CD4-positive, alpha-beta T cell treated with Interleukin-17A for 4 hours (primary cell): Measurements from ENCODE around the gene HOXD13.

Source experiments
- DNase-seq: peaks from one replicate; pipeline ENCODE4 v3.0.0-alpha.2; 2020; ENCODE audit warnings: mixed read lengths

The HOXD13 gene

GRCh38 chr2:176121190-176122051 is 28.9 kb downstream of the HOXD13 start:
- DNase-seq: no peak

GRCh38 chr2:176122052-176122682 is 29.6 kb downstream of the HOXD13 start:
- DNase-seq: no peak

- DNase-seq: no peak
Measured at GRCh38 chr2:176122683-176123410, 30.3 kb downstream of the HOXD13 start, which contains the start of gene HOXD9. HOXD9 (plus strand) TSS chr2:176122719; CDS start chr2:176122769, 50 bp downstream.

- DNase-seq: no peak
Measured at GRCh38 chr2:176123411-176124109, 31.0 kb downstream of the HOXD13 start.

- DNase-seq: no peak
Measured at GRCh38 chr2:176124110-176124946, 31.8 kb downstream of the HOXD13 start.

- DNase-seq: no peak
Measured at GRCh38 chr2:176124947-176125771, 32.6 kb downstream of the HOXD13 start.

GRCh38 chr2:176125772-176126054 is 33.2 kb downstream of the HOXD13 start:
- no peak for DNase-seq

- peak; percentile 81 for DNase-seq
Measured at GRCh38 chr2:176126929-176127773, 34.6 kb downstream of the HOXD13 start.

GRCh38 chr2:176127774-176128072 is 35.2 kb downstream of the HOXD13 start:
- no peak for DNase-seq

GRCh38 chr2:176128172-176128981 is 35.9 kb downstream of the HOXD13 start:
- DNase-seq: no peak

- no peak for DNase-seq
Measured at GRCh38 chr2:176128982-176129796, 36.7 kb downstream of the HOXD13 start, which contains the start of gene HOXD8. HOXD8 (plus strand) TSS chr2:176129705; CDS start chr2:176130367, 662 bp downstream.

- no peak for DNase-seq
Measured at GRCh38 chr2:176129813-176130146, 37.3 kb downstream of the HOXD13 start.

GRCh38 chr2:176130147-176130956 is 37.8 kb downstream of the HOXD13 start:
- peak; percentile 22 for DNase-seq

GRCh38 chr2:176130957-176131847 is 38.7 kb downstream of the HOXD13 start:
- no peak for DNase-seq

GRCh38 chr2:176131848-176132158 is 39.3 kb downstream of the HOXD13 start:
- DNase-seq: no peak
